ENCODE measurements around the gene SLC23A3. TPM values are rescaled to one million over a fixed set of nuclear protein-coding genes. Genes with fewer than 3 reads are reported as not detected.

Gene SLC23A3
- total RNA-seq, 2 donors from 2014 or later = 1.4 to 3.4 TPM

DNA sequence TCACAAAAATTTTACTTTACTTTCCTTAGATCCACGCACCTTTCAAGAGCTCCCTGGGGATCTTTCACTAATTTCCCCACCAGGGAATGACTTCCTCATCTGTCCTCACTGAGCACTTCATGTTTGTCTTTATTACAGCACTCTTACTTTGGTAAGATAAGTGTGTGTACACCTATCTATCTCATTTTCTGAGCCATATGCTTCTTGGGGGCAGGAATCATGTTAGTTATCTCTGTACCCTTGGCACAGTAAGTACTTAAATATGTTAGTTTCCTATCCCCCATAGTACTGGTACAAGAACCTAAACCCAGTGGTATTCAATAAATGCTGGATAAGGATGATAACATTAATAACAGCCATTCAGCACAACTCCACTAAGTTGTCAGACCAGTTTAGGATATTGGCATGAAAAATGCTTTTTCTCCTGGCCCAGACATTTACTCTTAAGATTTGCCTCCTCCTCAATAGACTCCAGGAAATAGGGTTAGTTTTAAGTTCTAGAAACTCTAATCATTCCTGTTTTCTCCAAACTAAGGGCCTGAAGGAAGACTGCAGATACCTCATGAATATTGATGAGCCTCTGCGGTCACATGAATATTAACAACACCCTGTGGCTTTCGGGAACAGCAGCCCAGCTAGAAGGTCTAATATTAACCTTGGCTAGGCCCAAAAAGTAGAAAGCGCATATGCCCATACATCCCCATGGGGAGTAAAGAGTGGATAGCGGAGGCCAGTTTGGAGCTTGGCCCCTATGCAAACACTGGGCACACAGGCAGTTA is 47.4 kb downstream of the SLC23A3 start:
- Histone ChIP-seq H3K9me3 (no peaks in the 10 kb centered on the region), H3K27me3 (replicated peaks; ENCODE audit: insufficient read depth) (no peaks in the 10 kb centered on the region), H3K4me3 (no peak overlapping the region), H3K27ac (no peak overlapping the region), H3K4me1 (ENCODE audit: control insufficient read depth in 1 of 2, low read depth in 2 of 2) (peaks cover 4 to 17% of the 10 kb centered on the region in 2 donors), H3K36me3 (no peaks in the 10 kb centered on the region)
- TF ChIP-seq, protein P1, sequence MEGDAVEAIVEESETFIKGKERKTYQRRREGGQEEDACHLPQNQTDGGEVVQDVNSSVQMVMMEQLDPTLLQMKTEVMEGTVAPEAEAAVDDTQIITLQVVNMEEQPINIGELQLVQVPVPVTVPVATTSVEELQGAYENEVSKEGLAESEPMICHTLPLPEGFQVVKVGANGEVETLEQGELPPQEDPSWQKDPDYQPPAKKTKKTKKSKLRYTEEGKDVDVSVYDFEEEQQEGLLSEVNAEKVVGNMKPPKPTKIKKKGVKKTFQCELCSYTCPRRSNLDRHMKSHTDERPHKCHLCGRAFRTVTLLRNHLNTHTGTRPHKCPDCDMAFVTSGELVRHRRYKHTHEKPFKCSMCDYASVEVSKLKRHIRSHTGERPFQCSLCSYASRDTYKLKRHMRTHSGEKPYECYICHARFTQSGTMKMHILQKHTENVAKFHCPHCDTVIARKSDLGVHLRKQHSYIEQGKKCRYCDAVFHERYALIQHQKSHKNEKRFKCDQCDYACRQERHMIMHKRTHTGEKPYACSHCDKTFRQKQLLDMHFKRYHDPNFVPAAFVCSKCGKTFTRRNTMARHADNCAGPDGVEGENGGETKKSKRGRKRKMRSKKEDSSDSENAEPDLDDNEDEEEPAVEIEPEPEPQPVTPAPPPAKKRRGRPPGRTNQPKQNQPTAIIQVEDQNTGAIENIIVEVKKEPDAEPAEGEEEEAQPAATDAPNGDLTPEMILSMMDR (IDR thresholded peaks at IDR 0.05) = no peak
- DNase-seq (ENCODE audit: low spot score) = no peak
- no peak for ATAC-seq (ENCODE audit: insufficient number of reproducible peaks, low FRiP score, low read depth)

DNA sequence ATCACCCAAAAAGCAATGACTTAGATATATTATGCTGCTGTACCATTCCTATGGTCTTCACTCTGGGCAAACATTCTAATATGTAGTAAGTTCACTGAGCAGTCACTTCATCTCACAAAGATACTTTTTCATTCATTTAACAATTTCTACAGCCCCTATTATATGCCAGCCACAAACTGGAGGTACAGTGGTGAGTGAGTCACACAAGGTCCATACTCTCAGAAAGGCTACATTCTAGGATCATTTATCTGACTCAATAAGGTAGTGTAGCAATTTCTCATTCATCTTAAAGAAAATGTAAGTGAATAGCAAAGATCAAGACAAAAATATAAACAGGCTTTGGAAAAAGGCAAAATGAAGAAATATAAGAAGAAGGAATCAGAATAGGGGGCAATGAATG is 49.7 kb downstream of the SLC23A3 start:
- Histone ChIP-seq H3K36me3 (no peaks in the 10 kb centered on the region), H3K4me3 (no peak overlapping the region), H3K9me3 (no peaks in the 10 kb centered on the region), H3K27me3 (replicated peaks; ENCODE audit: insufficient read depth) (no peaks in the 10 kb centered on the region), H3K27ac (no peak overlapping the region), H3K4me1 (ENCODE audit: control insufficient read depth in 1 of 2, low read depth in 2 of 2) (peaks cover 0 to 6% of the 10 kb centered on the region in 2 donors)
- DNase-seq (ENCODE audit: low spot score) = no peak
- ATAC-seq (ENCODE audit: insufficient number of reproducible peaks, low FRiP score, low read depth) = no peak
- TF ChIP-seq, protein P1 (IDR thresholded peaks at IDR 0.05) = no peak

DNA sequence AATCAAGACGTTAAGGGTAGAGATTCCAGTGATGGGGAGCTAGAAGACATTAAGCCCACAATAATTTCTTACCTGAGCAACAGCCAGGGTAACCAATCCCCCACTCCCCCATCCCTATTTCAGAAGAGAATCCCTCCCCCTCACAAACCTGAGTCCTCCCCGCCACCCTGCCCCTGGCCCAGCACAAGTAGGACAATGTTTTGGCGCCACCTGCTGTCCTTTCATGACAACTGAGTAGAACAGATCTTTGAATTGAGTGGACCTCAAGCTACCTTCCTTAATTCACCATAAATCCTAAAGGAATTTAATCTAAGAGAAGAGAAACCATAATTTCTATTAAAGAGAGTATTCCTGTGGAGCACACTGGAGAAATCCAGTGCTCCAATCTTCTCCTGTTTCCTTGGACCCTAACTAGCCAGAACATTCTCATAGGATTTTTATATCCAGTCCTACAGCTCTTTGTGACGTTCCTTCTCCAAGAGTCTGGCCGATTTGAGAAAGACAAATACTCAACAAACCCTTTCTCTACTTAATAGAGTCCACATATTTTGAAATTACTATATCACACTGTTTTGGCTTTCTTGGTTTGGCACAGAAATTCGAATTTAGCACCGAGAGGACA is 50.3 kb downstream of the SLC23A3 start:
- peak; percentile 19 for DNase-seq (ENCODE audit: low spot score)
- Histone ChIP-seq H3K27me3 (replicated peaks; ENCODE audit: insufficient read depth) (no peaks in the 10 kb centered on the region), H3K27ac (no peak overlapping the region), H3K36me3 (no peaks in the 10 kb centered on the region), H3K9me3 (no peaks in the 10 kb centered on the region), H3K4me3 (no peak overlapping the region), H3K4me1 (ENCODE audit: control insufficient read depth in 1 of 2, low read depth in 2 of 2) (peaks cover 0 to 2% of the 10 kb centered on the region in 2 donors)
- no peak for ATAC-seq (ENCODE audit: insufficient number of reproducible peaks, low FRiP score, low read depth)
- TF ChIP-seq, protein P1 (IDR thresholded peaks at IDR 0.05) = peak; percentile 66

DNA sequence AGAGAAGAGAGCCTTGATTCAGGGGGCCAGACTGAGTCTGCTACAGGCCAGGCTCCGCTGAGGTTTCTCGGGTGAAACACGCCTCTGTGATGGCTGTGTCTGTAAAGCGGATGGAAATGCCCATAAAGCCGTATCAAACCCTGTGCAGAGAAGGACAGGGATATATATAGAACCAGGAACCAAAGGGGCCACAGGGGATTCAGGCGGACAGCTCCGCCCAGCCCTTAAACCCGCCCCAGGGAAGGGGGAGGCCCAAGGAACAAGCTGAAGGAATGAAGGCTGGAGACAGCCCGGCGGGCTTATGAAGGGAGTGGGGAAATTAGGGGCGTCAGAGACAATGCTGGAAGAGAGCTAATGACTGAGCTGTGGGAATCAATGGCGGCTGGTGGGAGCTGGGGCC is 51.3 kb downstream of the SLC23A3 start:
- Histone ChIP-seq H3K9me3 (no peaks in the 10 kb centered on the region), H3K27me3 (replicated peaks; ENCODE audit: insufficient read depth) (no peaks in the 10 kb centered on the region), H3K4me3 (no peak overlapping the region), H3K27ac (no peak overlapping the region), H3K4me1 (ENCODE audit: control insufficient read depth in 1 of 2, low read depth in 2 of 2) (no peaks in the 10 kb centered on the region), H3K36me3 (no peaks in the 10 kb centered on the region)
- TF ChIP-seq, protein P1 (IDR thresholded peaks at IDR 0.05) = no peak
- DNase-seq (ENCODE audit: low spot score) (no peak), ATAC-seq (ENCODE audit: insufficient number of reproducible peaks, low FRiP score, low read depth) (no peak)

DNA sequence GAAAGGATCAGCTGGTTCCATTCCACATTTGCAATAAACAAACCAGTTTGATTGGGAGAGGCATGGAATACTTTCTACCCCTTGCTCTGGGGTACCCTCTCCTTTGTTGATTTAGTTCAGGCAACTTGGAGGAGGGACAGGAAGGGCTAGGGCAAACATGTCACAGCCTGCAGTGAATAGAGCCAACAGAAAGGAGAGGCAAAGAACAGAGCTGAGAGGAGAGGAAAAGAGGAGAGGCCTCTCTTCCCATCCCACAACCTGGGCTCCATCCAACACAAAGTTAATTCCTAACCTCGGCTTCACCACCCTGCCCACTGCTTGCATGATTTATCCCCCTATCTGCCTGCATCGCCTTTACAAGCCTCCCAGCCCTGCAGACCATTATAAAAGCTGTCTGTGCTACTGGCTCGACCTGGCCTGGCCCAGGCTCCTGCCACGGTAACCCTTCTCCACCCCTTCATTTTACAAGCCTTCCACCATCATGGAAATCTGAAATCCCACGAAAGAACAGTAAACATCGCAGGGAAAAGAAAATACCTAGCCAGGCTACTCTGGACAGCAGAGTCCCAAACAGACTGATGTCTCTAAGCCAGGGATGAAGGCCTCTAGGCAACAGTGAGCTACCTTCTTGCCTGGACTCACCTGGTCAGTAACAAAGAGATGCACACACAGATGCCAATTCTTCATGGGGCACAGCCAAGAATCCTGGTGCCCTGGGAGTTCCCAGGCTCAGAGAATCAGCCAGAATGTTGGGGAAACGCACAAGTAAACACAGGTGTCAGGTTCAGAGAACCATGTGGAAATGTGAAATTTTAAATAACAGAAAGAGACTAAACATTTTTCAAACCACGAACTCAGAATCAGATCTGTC is 52.8 kb downstream of the SLC23A3 start:
- Histone ChIP-seq H3K4me1 (ENCODE audit: control insufficient read depth in 1 of 2, low read depth in 2 of 2) (no peaks in the 10 kb centered on the region), H3K4me3 (no peak overlapping the region), H3K27ac (no peak overlapping the region), H3K9me3 (no peaks in the 10 kb centered on the region), H3K36me3 (no peaks in the 10 kb centered on the region), H3K27me3 (replicated peaks; ENCODE audit: insufficient read depth) (no peaks in the 10 kb centered on the region)
- ATAC-seq (ENCODE audit: insufficient number of reproducible peaks, low FRiP score, low read depth) = no peak
- TF ChIP-seq, protein P1 (IDR thresholded peaks at IDR 0.05) = no peak
- no peak for DNase-seq (ENCODE audit: low spot score)
